GM23338 (cell line): ENCODE measurements around the gene IL20. TPM values are rescaled to one million over a fixed set of nuclear protein-coding genes. Genes with fewer than 3 reads are reported as not detected.

Experiments
- ATAC-seq: fragments of 200-7000 bp; cut with Tn5 transposase; 3 replicates; pipeline ENCODE4 v1.9.1; 2020
- DNase-seq: peaks from one replicate; pipeline ENCODE4 v3.0.0-alpha.2; 2015; ENCODE audit warnings: low spot score
- H2AFZ ChIP-seq: fragments of 200-600 bp; sonication (generic); 2 replicates; pipeline ENCODE4 v1.8.0; 2016; ENCODE audit warnings: antibody characterized with exemption, mild to moderate bottlenecking, moderate library complexity
- H3F3A ChIP-seq: fragments of 200-600 bp; sonication (generic); replicated peaks from 2 replicates; pipeline ENCODE4 v1.8.0; 2017; ENCODE audit warnings: antibody characterized with exemption, mixed run types, low read depth
- H3K27ac ChIP-seq: fragments of 200-600 bp; sonication (generic); 2 replicates; pipeline ENCODE4 v1.6.1; 2016; ENCODE audit warnings: low read depth
- H3K27me3 ChIP-seq: fragments of 200-600 bp; sonication (generic); 2 replicates; pipeline ENCODE4 v1.8.0; 2016; ENCODE audit warnings: mild to moderate bottlenecking, mixed run types, moderate library complexity; ENCODE audit not compliant: insufficient read depth
- H3K36me3 ChIP-seq: fragments of 200-600 bp; sonication (generic); 2 replicates; pipeline ENCODE4 v1.8.0; 2016; ENCODE audit warnings: mild to moderate bottlenecking; ENCODE audit not compliant: insufficient read depth
- H3K4me1 ChIP-seq: fragments of 200-600 bp; sonication (generic); 2 replicates; pipeline ENCODE4 v1.8.0; 2016; ENCODE audit warnings: mild to moderate bottlenecking, moderate library complexity; ENCODE audit not compliant: insufficient read depth
- H3K4me2 ChIP-seq: fragments of 200-600 bp; sonication (generic); 2 replicates; pipeline ENCODE4 v1.7.1; 2017; ENCODE audit warnings: mixed run types
- H3K4me3 ChIP-seq: fragments of 200-600 bp; sonication (generic); 2 replicates; pipeline ENCODE4 v1.6.1; 2016; ENCODE audit warnings: mixed run types
- H3K79me2 ChIP-seq: fragments of 200-600 bp; sonication (generic); replicated peaks from 2 replicates; pipeline ENCODE4 v1.8.0; 2017; ENCODE audit warnings: mild to moderate bottlenecking; ENCODE audit not compliant: insufficient read depth
- H3K9me2 ChIP-seq: fragments of 200-600 bp; sonication (generic); 2 replicates; pipeline ENCODE4 v1.8.0; 2017; ENCODE audit not compliant: insufficient read depth
- H4K20me1 ChIP-seq: fragments of 200-600 bp; sonication (generic); replicated peaks from 2 replicates; pipeline ENCODE4 v1.8.0; 2017; ENCODE audit warnings: mild to moderate bottlenecking; ENCODE audit not compliant: insufficient read depth
- H3K27ac Mint-ChIP-seq: 2 replicates; pipeline ENCODE4 v1.8.0; 2020; ENCODE audit warnings: inconsistent platforms, mild to moderate bottlenecking, moderate library complexity, mixed read lengths
- H3K27me3 Mint-ChIP-seq: 3 replicates; pipeline ENCODE4 v1.8.0; 2022; ENCODE audit warnings: low read depth, mild to moderate bottlenecking, moderate library complexity, mixed read lengths, inconsistent platforms; ENCODE audit not compliant: insufficient read depth, poor library complexity
- H3K36me3 Mint-ChIP-seq: 3 replicates; pipeline ENCODE4 v1.8.0; 2021; ENCODE audit warnings: low read depth, mild to moderate bottlenecking, inconsistent platforms, moderate library complexity, mixed read lengths
- H3K4me1 Mint-ChIP-seq: 3 replicates; pipeline ENCODE4 v1.8.0; 2020; ENCODE audit warnings: mild to moderate bottlenecking, inconsistent platforms, mixed read lengths
- H3K4me3 Mint-ChIP-seq: 3 replicates; pipeline ENCODE4 v1.8.0; 2021; ENCODE audit warnings: moderate library complexity, mild to moderate bottlenecking, inconsistent platforms, mixed read lengths
- H3K9me3 Mint-ChIP-seq: 3 replicates; pipeline ENCODE4 v1.8.0; 2020; ENCODE audit warnings: moderate library complexity, mild to moderate bottlenecking, inconsistent platforms, mixed read lengths
- EZH2 ChIP-seq: fragments of 200-600 bp; sonication (generic); IDR thresholded peaks from one replicate; pipeline ENCODE4 v1.8.0; 2017; ENCODE audit warnings: antibody characterized with exemption, mild to moderate bottlenecking, low read depth; ENCODE audit not compliant: unreplicated experiment
- POLR2AphosphoS5 ChIP-seq: IDR thresholded peaks from 2 replicates; pipeline ENCODE4 v1.6.1; 2016; ENCODE audit warnings: antibody characterized with exemption, low read depth
- REST ChIP-seq: IDR thresholded peaks from one replicate; pipeline ENCODE4 v1.6.1; 2018; ENCODE audit warnings: antibody characterized with exemption; ENCODE audit not compliant: unreplicated experiment
- STAT1 ChIP-seq: IDR thresholded peaks from one replicate; pipeline ENCODE4 v1.6.1; 2016; ENCODE audit warnings: antibody characterized with exemption; ENCODE audit not compliant: unreplicated experiment
- polyA plus RNA-seq: library from polyadenylated mRNA; unstranded; fragments of >200 nt; fragmentation: Nextera tagmentation; extraction: Ambion mirVana; gene quantifications from 2 replicates; pipeline ENCODE4 v1.2.1, GENCODE V29; 2016
- total RNA-seq: library from RNA; depleted of rRNA; stranded (reverse); fragments of >200 nt; shearing (Covaris generic); gene quantifications from 2 replicates; pipeline ENCODE4 v1.2.3, GENCODE V29; 2014
- TF ChIP-seq, protein P1 (sequence below): fragments of 250-450 bp; sonication (Bioruptor Pico); IDR thresholded peaks from 2 replicates; pipeline ENCODE4 v1.5.0; 2020; ENCODE audit warnings: mild to moderate bottlenecking, moderate library complexity

Gene IL20
- total and polyA plus RNA-seq, 2 experiments from 2014 or later = not detected

GRCh38 chr1:206843626-206844025 is 21.8 kb upstream of the IL20 start (continued):
- TF ChIP-seq, protein P1, sequence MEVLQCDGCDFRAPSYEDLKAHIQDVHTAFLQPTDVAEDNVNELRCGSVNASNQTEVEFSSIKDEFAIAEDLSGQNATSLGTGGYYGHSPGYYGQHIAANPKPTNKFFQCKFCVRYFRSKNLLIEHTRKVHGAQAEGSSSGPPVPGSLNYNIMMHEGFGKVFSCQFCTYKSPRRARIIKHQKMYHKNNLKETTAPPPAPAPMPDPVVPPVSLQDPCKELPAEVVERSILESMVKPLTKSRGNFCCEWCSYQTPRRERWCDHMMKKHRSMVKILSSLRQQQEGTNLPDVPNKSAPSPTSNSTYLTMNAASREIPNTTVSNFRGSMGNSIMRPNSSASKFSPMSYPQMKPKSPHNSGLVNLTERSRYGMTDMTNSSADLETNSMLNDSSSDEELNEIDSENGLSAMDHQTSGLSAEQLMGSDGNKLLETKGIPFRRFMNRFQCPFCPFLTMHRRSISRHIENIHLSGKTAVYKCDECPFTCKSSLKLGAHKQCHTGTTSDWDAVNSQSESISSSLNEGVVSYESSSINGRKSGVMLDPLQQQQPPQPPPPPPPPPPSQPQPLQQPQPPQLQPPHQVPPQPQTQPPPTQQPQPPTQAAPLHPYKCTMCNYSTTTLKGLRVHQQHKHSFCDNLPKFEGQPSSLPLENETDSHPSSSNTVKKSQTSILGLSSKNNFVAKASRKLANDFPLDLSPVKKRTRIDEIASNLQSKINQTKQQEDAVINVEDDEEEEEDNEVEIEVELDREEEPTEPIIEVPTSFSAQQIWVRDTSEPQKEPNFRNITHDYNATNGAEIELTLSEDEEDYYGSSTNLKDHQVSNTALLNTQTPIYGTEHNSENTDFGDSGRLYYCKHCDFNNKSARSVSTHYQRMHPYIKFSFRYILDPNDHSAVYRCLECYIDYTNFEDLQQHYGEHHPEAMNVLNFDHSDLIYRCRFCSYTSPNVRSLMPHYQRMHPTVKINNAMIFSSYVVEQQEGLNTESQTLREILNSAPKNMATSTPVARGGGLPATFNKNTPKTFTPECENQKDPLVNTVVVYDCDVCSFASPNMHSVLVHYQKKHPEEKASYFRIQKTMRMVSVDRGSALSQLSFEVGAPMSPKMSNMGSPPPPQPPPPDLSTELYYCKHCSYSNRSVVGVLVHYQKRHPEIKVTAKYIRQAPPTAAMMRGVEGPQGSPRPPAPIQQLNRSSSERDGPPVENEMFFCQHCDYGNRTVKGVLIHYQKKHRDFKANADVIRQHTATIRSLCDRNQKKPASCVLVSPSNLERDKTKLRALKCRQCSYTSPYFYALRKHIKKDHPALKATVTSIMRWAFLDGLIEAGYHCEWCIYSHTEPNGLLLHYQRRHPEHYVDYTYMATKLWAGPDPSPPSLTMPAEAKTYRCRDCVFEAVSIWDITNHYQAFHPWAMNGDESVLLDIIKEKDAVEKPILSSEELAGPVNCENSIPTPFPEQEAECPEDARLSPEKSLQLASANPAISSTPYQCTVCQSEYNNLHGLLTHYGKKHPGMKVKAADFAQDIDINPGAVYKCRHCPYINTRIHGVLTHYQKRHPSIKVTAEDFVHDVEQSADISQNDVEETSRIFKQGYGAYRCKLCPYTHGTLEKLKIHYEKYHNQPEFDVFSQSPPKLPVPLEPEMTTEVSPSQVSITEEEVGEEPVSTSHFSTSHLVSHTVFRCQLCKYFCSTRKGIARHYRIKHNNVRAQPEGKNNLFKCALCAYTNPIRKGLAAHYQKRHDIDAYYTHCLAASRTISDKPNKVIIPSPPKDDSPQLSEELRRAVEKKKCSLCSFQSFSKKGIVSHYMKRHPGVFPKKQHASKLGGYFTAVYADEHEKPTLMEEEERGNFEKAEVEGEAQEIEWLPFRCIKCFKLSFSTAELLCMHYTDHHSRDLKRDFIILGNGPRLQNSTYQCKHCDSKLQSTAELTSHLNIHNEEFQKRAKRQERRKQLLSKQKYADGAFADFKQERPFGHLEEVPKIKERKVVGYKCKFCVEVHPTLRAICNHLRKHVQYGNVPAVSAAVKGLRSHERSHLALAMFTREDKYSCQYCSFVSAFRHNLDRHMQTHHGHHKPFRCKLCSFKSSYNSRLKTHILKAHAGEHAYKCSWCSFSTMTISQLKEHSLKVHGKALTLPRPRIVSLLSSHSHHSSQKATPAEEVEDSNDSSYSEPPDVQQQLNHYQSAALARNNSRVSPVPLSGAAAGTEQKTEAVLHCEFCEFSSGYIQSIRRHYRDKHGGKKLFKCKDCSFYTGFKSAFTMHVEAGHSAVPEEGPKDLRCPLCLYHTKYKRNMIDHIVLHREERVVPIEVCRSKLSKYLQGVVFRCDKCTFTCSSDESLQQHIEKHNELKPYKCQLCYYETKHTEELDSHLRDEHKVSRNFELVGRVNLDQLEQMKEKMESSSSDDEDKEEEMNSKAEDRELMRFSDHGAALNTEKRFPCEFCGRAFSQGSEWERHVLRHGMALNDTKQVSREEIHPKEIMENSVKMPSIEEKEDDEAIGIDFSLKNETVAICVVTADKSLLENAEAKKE (CRISPR knock-in tag) = no peak
- no peak for TF ChIP-seq STAT1
- TF ChIP-seq REST = no peak
- TF ChIP-seq POLR2AphosphoS5 = no peak

GRCh38 chr1:206846487-206846886 is 18.9 kb upstream of the IL20 start:
- Histone ChIP-seq H3K9me2 (no peaks in the 10 kb centered on the region), H4K20me1 (no peaks in the 10 kb centered on the region), H3K4me2 (no peak overlapping the region), H3F3A (no peaks in the 10 kb centered on the region), H3K36me3 (no peaks in the 10 kb centered on the region), H3K79me2 (no peaks in the 10 kb centered on the region), H2AFZ (no peak overlapping the region), H3K27ac (no peak overlapping the region), H3K4me1 (no peaks in the 10 kb centered on the region), H3K4me3 (no peak overlapping the region), H3K27me3 (no peaks in the 10 kb centered on the region)
- no peak for DNase-seq
- no peak for ATAC-seq
- no peaks in the 10 kb centered on the region for H3K27me3 Mint-ChIP-seq
- H3K27ac Mint-ChIP-seq = no peak overlapping the region
- no peaks in the 10 kb centered on the region for H3K4me1 Mint-ChIP-seq
- H3K36me3 Mint-ChIP-seq = no peaks in the 10 kb centered on the region
- H3K9me3 Mint-ChIP-seq = peaks cover under 1% of the 10 kb centered on the region; the same call in 2 of the 3 replicates
- no peak overlapping the region for H3K4me3 Mint-ChIP-seq
- TF ChIP-seq, protein P1 (CRISPR knock-in tag) = no peak
- no peak for TF ChIP-seq EZH2
